HUDEP-2 (cell line): ENCODE results near the gene CDADC1.
A peak's percentile ranks its signal among the peaks of the same experiment; 100 is the strongest.

Experiments
- DNase-seq, 76 experiments: peaks; one replicate each; lab custom pipeline; 2025; ENCODE audit not compliant: unreplicated experiment in 76 of 76; lab: John Stamatoyannopoulos, UW

CDADC1 gene

DNA sequence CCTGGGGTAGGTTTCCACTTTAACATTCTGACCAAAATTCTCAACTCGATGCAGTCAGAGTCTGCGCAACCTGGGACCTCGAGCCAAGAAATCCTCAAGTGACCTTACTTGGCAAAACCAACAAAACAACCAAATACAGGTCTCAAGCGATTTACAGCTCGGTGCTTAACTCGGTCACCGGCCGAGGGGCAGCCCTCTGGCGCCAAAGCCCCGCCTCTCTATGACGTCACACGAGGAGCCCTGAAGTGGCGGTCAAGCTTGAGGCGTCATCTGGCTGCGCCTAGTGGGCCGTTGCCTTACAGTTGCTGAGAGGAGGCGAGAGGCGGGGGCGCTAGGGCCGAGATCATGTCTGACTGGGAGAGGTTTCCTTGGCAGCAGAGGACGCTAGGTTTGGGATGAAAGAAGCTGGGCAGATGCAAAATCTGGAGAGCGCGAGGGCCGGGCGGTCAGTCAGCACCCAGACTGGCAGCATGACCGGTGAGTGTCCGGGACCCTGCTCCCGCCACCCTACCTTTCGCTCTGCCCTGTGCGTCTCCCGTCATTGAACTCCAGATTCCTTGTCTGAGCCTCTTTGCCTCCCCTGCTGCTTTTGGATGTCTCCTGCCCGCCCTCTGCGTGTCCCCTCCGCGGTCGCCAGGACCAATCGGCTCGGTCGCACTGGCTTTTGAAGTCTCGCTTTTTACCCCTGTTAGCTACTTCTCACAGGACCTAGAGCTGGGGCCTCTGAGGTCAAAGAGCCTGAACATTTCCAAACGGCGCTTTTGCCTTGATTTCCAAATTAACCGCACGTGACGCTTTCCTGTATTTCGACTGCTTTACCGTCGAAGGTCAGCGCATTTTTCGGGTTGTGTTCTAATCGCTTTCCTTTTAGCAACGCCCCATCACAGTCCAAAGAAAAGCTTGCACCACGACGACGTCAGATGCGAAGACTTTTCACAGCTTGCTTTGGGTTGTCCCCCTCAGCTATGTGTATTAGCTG is at the start of gene CDADC1:
Gene CDADC1, plus strand, starts transcription at position 283 of the 979 bp plus-strand sequence. Its CDS starts 113 bp downstream, at position 396.
- DNase-seq, result peak in 75 of 76 experiments; percentile 49 to 98 (median 92)

DNA sequence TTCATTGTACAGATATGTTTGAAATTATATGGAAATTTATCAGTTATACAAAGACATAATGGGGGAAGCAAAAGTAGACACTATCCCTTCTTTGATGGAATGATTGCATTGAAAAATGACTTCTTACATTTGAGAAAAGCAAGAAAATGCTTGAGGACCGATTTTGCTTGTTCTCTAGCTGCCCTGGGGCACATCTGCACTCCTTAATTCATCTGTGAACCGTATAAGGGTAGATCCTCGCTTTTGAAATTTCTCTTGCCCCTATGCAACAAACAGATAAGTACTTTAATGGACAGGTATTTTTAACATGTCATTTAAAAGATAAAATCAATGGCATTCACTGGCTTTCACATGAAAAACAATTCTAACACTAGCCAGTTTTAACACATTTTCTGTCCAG is 41.1 kb upstream of the CDADC1 start:
- DNase-seq, result no peak

DNA sequence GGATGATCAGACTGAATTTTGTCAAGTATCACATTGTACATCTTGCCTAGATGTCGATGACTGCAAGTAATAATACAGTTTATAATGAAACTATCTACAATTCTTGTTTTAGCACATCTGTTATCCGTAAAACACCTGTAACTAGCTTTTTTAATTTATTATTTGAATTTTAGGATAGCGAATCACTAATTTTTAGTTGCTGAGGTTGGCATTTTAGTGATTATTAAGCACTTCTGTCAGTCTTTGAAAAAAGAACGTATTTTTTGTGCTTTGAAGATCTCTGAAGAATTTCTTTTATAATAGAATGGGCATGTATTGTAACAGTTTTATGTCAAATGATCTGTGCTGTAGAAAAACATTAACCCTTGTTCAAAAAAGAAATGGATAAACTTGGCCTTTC is 39.1 kb upstream of the CDADC1 start:
- no peak for DNase-seq

DNA sequence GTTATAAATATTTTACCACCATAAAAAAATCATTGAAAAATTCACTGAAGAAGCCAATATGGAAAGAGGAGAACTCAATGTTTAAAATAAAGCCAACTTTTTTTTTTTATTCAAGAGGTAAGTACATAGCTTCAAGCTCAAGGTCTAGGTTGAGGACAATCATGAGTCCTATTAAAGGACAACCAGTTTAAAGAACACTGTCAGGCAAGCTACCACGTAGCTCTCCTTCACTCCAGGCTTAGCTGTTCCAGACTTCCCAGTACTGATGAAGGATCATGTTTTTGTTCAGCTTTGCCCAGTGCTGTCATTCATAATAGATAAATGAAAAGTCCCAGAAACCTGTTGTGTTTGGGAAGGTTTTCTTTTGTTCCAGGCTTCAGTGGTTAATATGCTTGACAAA is 37.6 kb upstream of the CDADC1 start:
- DNase-seq, result no peak

DNA sequence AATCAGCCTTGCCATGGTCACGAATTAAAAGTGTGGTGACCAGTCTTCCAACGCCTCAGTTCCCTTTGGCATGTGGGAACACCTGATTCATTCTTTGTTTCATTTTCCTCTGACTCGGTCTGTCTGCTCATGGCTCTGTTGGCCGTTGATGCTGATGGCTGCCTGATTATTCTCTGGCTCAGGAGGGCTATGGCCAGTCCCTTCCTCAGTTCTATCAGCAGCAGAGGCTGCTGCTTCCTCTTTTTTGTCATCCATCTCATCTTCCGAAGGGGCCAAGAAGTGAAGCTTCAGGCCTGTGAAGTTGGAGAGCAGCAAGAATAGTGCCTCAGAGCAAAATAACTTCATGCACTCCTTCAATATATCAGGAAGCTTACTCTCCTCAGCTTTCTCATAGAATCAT is 37.1 kb upstream of the CDADC1 start:
- DNase-seq, result no peak

DNA sequence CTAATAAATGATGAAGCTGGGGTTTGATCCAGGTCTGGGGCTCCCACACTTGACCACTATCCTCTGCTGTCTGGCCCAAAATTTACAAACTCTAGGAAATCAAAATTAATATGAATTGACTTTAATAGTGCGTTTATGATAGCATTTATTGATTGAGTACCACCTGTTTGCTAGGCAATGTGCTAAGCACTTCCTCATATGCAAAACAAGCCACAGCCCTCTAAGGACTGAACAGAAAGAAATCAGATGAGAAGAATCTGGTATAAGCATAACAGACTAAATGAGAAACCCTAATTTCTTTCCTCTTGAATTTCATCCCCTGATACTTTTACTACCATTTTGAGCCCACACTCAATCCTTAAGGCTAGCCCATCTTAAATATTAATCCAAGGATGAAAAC is 34.2 kb upstream of the CDADC1 start:
- no peak for DNase-seq

DNA sequence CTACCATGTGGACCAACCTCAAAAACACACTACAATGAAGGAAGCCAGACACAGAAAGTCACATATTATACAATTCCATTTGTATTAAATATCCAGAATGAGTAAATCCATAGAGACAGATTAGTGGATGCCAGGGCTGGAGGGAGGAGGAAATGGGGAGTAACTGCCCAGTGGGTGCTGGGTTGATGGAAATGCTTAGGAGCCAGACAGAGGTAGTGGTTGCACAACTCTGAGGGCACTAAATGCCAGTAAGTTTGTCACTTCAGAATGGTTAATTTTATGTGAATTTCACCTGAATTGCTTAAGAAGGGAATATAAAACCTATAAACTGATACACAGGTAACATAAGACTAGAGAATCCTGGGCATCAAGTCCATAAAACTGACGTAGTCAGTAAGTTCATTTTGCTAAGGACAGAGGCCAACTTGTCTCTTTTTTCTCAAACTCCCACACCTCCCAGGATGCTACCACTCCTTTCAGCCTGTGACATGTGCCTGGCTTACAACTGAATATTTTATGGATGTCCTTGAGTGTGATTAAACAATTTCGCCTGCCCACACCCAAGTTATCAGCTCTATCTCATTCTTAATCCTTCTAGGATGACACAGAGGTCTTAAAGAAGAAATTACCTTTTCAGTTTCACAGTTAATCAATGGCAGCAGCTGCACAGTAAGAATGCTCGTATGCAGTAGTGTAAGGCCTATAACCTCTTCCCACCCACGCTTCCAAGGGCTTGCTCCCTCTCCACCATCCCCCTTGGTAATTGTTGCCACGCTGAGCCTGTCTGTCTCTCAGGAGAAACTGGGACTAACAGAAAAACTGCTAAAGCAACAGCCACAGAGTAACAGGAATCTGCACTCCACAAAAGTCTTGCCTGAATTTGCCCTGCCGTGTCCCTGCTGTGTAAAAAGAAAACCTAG is 33.5 kb upstream of the CDADC1 start:
- DNase-seq, result no peak

DNA sequence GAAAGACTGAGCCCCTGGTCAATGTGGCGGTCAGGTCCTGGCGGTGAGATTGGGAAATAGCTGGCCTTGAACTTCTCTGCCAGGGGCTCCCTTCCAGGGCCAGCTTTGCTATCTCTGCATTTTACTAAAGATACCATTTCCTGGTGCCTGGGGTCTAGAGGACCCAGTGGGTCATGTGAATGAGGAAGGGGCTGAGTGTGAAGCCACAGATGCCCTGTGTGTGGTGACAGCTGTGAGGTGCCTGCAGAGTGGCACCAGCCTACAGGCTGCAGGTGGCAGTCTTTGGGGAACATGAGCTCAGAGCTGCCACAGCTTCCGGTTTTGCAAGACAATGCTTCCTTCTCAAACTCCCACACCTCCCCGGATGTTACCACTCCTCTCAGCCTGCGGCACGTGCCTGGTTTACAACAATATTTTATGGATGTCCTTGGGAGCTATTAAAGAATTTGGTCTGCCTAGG is 32.8 kb upstream of the CDADC1 start:
- peak in 17 of 76 experiments; percentile 3 to 34 (median 11) for DNase-seq

DNA sequence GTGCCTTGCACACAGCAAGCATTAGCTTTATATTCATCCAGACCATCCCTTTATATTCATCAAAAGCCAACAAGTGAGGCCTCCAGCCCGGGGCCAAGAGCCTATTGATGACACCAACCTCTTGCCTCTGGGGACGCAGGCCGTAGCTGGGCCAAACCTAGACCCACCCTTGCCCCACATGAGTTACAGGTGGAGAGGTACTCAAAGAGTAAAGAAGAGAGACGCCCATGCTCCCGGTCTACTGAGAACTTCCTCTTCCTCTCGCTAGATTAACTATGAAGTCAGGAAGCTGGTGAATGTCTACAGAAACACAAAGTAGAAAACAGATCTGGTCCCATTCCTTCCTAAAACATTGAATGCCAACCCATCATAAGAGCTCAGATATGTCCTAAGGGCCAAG is 31.4 kb upstream of the CDADC1 start:
- DNase-seq, result no peak

DNA sequence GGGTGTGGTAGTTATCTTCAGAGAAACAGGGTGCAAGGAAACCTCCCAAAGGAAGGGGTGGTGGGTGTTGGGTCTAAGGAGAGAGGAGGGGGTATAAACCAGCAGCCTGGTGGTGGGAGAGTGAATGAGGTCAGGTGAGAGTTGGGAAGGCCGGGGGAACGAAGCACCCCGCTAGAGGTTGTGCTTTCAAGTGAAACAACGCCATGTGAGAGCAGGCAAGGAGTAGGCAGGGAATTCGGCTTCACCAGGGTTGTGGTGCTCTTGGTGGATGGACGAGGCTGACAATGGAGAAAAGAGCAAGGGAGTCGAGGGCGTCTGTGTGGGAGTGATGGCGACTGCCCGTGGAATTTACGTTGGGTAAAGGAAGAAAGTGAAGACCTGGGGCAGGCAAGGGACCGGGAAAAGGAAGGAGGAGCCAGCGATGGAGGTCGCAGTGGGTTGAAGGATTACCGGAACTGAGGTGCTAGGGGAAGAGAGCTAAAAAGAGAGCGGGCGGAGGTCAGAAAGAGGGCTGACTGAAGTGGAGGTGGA is 29.7 kb upstream of the CDADC1 start:
- DNase-seq, result no peak

DNA sequence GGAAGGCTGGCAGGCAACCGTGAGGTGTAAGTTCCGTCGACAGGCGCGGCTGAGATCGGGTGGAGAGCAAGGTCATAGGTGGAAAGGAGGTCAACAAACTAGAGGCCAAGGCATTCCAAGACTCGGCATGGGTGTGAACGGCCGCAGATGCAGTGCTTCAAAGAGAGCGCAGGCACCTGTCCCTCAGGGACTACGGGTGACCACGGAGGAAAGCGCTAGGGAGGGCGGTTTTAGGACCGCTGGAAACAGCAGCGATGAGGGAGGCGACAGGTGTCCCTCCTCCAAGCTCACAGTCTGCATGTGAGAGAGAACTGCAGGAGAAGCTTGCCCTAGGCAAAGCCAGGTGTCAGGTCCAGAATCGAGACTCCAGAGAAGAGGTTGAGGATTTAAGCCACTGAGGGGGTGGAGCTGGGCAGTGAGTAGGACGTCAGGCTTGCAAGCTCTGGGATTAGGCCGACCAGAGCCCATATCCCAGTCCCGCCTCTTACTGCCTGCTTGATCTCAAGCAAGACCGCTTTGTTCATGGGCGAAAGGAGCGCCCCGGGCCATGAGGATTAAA is 29.2 kb upstream of the CDADC1 start:
- no peak for DNase-seq

DNA sequence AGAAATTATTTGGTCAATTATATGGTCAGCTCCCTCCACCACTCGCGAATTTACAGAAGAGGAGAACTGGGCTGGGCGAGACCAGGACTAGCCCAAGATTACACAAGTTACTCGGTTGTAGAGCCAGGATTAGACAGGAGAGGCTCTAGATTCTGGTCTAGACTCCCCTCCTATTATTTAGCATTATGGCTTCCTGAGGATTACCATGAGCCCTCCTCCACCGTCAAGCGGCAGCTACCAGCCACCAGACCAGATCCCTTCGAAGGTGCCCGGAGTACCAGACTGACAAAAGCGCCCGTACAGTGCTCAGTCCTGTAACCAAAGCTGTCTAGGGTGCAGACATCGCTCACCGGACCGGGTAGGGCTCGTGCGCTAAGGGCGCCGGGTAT is 28.1 kb upstream of the CDADC1 start:
- peak in 4 of 76 experiments; percentile 5 to 10 (median 8) for DNase-seq

DNA sequence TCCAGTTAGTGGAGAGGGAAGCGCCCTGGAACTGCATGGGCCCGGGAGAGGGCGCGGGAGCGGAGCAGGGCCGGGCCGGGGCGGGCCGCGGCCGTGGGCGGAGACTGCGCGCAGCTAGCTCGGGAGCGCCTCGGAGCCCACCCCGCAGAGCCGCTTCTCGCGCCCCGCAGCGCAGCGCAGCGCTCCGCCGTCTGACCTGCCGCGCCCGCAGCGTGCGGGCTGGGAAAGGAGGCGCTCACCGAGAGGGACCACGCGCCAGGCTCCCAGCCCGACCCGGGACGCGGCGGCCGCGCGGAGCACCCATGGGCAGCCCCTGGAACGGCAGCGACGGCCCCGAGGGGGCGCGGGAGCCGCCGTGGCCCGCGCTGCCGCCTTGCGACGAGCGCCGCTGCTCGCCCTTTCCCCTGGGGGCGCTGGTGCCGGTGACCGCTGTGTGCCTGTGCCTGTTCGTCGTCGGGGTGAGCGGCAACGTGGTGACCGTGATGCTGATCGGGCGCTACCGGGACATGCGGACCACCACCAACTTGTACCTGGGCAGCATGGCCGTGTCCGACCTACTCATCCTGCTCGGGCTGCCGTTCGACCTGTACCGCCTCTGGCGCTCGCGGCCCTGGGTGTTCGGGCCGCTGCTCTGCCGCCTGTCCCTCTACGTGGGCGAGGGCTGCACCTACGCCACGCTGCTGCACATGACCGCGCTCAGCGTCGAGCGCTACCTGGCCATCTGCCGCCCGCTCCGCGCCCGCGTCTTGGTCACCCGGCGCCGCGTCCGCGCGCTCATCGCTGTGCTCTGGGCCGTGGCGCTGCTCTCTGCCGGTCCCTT is 27.5 kb upstream of the CDADC1 start, which contains the start of gene MLNR:
Gene MLNR, plus strand, starts transcription at position 303 of the 820 bp plus-strand sequence. Its CDS starts 0 bp downstream, at position 303.
- peak in 11 of 76 experiments; percentile 6 to 24 (median 16) for DNase-seq

DNA sequence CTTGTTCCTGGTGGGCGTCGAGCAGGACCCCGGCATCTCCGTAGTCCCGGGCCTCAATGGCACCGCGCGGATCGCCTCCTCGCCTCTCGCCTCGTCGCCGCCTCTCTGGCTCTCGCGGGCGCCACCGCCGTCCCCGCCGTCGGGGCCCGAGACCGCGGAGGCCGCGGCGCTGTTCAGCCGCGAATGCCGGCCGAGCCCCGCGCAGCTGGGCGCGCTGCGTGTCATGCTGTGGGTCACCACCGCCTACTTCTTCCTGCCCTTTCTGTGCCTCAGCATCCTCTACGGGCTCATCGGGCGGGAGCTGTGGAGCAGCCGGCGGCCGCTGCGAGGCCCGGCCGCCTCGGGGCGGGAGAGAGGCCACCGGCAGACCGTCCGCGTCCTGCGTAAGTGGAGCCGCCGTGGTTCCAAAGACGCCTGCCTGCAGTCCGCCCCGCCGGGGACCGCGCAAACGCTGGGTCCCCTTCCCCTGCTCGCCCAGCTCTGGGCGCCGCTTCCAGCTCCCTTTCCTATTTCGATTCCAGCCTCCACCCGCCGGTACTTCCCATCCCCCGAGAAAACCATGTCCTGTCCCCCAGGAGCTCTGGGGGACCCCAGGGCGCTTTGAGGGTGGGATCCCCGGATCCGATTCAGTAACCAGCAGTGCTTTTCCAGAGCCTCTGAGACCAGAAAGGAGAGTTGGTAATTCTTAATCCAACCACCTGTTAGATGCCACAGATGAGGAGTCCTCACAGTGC is 26.7 kb upstream of the CDADC1 start:
- DNase-seq, result no peak

DNA sequence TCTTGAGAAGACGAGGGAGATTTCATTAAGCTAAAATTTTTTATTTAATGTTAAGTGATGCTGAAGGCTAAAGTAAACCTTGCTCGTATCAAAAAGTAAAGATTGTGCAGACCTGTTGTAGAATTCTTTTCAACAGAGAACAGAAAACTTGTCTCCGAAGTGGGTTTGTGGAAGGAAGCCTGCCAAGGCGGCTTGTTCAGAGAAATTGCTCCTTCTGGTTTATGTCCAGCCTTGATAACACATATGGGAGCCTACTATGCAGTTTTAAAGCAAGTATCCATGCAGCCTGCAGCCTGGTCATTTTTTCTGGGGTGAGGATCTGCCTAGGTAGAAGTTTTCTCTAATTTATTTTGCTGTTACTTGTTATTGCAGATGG is 26.1 kb upstream of the CDADC1 start:
- no peak for DNase-seq

DNA sequence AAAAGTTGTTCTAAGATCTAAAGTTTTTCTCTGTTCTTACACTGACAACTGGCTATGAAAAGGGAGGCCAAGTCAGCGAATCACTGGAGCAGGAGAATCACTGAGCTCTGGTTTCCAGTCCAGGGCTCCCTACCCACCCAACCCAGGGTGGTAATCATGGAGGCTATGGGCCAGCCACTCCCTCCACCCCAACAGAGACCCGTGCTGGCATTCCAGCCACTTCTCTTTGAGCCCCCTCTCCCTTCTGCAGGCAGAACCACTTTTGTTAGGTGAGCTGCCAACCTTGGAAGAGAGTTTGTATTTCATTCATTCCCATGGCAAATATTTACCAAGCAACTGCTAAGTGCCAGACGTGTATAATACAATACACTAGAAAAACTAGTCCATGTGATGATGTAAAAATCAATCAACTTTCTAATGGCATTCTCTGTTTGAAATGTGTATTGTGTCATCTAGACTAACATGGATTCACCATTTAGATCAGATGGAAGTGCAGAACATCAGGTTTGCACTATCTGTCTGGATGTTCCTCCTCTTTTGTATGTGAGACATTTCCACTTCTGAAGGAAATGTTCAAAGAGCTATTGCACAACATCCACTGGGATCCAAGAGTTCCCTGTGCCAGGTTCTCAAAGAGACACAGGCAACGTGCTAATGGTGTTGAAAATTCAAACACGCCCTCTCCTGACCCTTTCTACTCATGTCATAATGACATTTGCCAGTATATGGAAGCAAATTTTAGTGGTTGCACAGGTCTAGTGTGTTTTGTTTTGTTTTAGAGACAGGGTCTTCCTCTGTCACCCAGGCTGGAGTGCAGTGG is 22.3 kb upstream of the CDADC1 start:
- no peak for DNase-seq

DNA sequence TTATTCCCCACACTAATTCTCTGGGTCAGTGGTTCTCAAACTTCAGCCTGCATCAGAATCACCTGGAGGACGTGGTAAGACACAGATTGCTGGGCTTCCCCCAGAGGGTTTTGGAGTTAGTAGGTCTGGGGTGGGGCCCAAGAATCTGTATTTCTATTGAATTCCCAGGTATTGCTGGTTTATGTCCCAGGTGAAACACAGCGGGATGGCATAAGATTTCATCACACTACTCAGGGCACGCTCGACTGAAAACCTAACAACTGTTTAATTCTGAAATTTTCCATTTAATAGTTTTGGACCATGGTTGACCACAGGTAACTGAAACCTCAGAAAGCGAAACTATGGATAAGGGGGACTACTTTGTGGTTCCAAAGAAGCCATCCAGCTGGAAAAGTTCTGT is 21.1 kb upstream of the CDADC1 start:
- no peak for DNase-seq

DNA sequence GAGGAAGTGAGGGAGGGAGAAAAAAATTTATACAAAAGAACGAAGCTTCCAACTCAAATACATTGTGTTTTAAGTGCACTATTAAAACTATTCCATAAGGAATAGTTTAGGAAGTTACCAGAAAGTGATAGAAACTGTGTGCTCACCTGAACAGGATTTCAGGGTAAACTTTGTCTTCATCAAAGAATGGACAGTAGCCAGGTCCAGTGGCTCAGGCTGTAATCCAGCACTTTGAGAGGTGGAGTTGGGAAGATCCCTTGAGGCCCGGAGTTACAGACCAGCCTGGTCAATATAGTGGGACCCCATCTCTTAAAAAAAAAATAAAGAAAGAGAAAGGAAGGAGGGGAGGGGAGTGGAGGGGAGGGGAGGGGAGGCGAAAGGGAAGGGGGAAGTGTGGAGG is 13.0 kb upstream of the CDADC1 start:
- DNase-seq, result no peak
